Skin epidermis (tissue), 12 donors: ENCODE measurements around the gene TEKT1.
"Not testable (repeated sequence)": the region's sequence is repeated elsewhere in the genome, so short reads cannot be mapped to it uniquely, and the experiment has no call there.

ENCODE experiments used
- H3K27ac ChIP-seq, 21 experiments: fragments of 200-600 bp; sonication (generic) in 11 of 21; one replicate each; pipeline ENCODE4 v1.5.0; 2020; ENCODE audit warnings: mild to moderate bottlenecking in 3 of 21, inconsistent platforms in 2 of 21, moderate library complexity in 2 of 21
- H3K4me3 ChIP-seq, 7 experiments: fragments of 200-600 bp; sonication (generic) in 2 of 7; one replicate each; pipeline ENCODE4 v1.5.0; 2020; ENCODE audit warnings: inconsistent platforms in 2 of 7, mild to moderate bottlenecking in 2 of 7, moderate library complexity in 1 of 7

The TEKT1 gene

GRCh38 chr17:6774906-6775305 is 56.6 kb downstream of the TEKT1 start:
- not testable (repeated sequence) for H3K4me3 ChIP-seq, H3K27ac ChIP-seq

- Histone ChIP-seq H3K4me3 (no peak overlapping the region), H3K27ac (no peak overlapping the region)
Observed at GRCh38 chr17:6772016-6772415, 59.5 kb downstream of the TEKT1 start.

GRCh38 chr17:6768447-6768846 is 63.1 kb downstream of the TEKT1 start:
- no peak overlapping the region for H3K4me3 ChIP-seq

GRCh38 chr17:6761779-6762178 is 69.8 kb downstream of the TEKT1 start:
- Histone ChIP-seq H3K4me3 (no peak overlapping the region), H3K27ac (no peak overlapping the region)

More at GRCh38 chr17:6768447-6768846, 63.1 kb downstream of the TEKT1 start:
- H3K27ac ChIP-seq: no peak overlapping the region

GRCh38 chr17:6757747-6758146 is 73.8 kb downstream of the TEKT1 start:
- H3K4me3 ChIP-seq: peak overlapping the region in 2 of 7 experiments; percentile 53 to 63
- peak overlapping the region in 4 of 21 experiments; percentile 6 to 89 (median 32) for H3K27ac ChIP-seq

GRCh38 chr17:6756425-6757031 is 75.0 kb downstream of the TEKT1 start:
- Histone ChIP-seq H3K4me3 (peak overlapping the region; percentile 49 to 75 (median 53)), H3K27ac (peak overlapping the region; percentile 16 to 99 (median 89))

GRCh38 chr17:6755731-6756184 is 75.8 kb downstream of the TEKT1 start, which contains the start of gene XAF1:
Gene XAF1 (plus strand): TSS chr17:6756046. CDS start chr17:6756079, 33 bp downstream.
- H3K27ac ChIP-seq: peak within 1 kb of the TSS; percentile 16 to 99 (median 89)
- H3K4me3 ChIP-seq: peak within 1 kb of the TSS; percentile 49 to 75 (median 53)

GRCh38 chr17:6755281-6755680 is 76.2 kb downstream of the TEKT1 start:
- Histone ChIP-seq H3K4me3 (peak overlapping the region; percentile 49 to 75 (median 53)), H3K27ac (peak overlapping the region; percentile 16 to 99 (median 89))

GRCh38 chr17:6753546-6753945 is 78.0 kb downstream of the TEKT1 start:
- Histone ChIP-seq H3K4me3 (no peak overlapping the region), H3K27ac (peak overlapping the region in 18 of 21 experiments; percentile 10 to 89 (median 74))

- Histone ChIP-seq H3K4me3 (no peak overlapping the region), H3K27ac (peak overlapping the region in 20 of 21 experiments; percentile 41 to 89 (median 74))
Observed at GRCh38 chr17:6753006-6753445, 78.5 kb downstream of the TEKT1 start.

- Histone ChIP-seq H3K27ac (peak overlapping the region in 20 of 21 experiments; percentile 46 to 89 (median 74)), H3K4me3 (no peak overlapping the region)
Observed at GRCh38 chr17:6752068-6752909, 79.2 kb downstream of the TEKT1 start.

- no peak overlapping the region for H3K27ac ChIP-seq
Observed at GRCh38 chr17:6749519-6749918, 82.0 kb downstream of the TEKT1 start.

GRCh38 chr17:6748617-6749016 is 82.9 kb downstream of the TEKT1 start:
- Histone ChIP-seq H3K27ac (no peak overlapping the region), H3K4me3 (no peak overlapping the region)

More at GRCh38 chr17:6749519-6749918, 82.0 kb downstream of the TEKT1 start:
- no peak overlapping the region for H3K4me3 ChIP-seq
